Epidermal melanocyte (primary cell): ENCODE data around the gene CLDN8.

ENCODE experiments used
- DNase-seq: peaks from one replicate; pipeline ENCODE4 v3.0.0; 2011; ENCODE audit warnings: low spot score; ENCODE audit not compliant: insufficient read length

CLDN8 gene

GRCh38 chr21:30206551-30207251, 9.2 kb downstream of the CLDN8 start:
- no peak for DNase-seq

- DNase-seq = no peak
Measured at GRCh38 chr21:30200000-30200399, 15.9 kb downstream of the CLDN8 start.

GRCh38 chr21:30194701-30195299, 21.1 kb downstream of the CLDN8 start:
- DNase-seq = no peak

GRCh38 chr21:30193201-30193600, 22.7 kb downstream of the CLDN8 start:
- DNase-seq = no peak

- DNase-seq = no peak
Measured at GRCh38 chr21:30190554-30190953, 25.3 kb downstream of the CLDN8 start.

GRCh38 chr21:30189773-30190172, 26.1 kb downstream of the CLDN8 start:
- DNase-seq = no peak

- no peak for DNase-seq
Measured at GRCh38 chr21:30186242-30186641, 29.7 kb downstream of the CLDN8 start.

- no peak for DNase-seq
Measured at GRCh38 chr21:30168086-30168485, 47.8 kb downstream of the CLDN8 start.

- DNase-seq = no peak
Measured at GRCh38 chr21:30166705-30167104, 49.2 kb downstream of the CLDN8 start, which contains the start of gene CLDN17. CLDN17 (minus strand) TSS chr21:30166805; CDS start chr21:30166617, 188 bp downstream.

GRCh38 chr21:30166171-30166570, 49.7 kb downstream of the CLDN8 start:
- DNase-seq = no peak

GRCh38 chr21:30164796-30165195, 51.1 kb downstream of the CLDN8 start:
- DNase-seq = no peak
